Stimulated activated CD4-positive, alpha-beta T cell treated with anti-CD3 and anti-CD28 coated beads, Interleukin-12 subunit alpha, Interleukin-12 subunit beta, amount 100 ng/mL, for 4 hours (primary cell): ENCODE data around the gene SGSH.

Experiments
- DNase-seq: peaks from one replicate; pipeline ENCODE4 v3.0.0-alpha.2; 2020

Gene SGSH

DNA sequence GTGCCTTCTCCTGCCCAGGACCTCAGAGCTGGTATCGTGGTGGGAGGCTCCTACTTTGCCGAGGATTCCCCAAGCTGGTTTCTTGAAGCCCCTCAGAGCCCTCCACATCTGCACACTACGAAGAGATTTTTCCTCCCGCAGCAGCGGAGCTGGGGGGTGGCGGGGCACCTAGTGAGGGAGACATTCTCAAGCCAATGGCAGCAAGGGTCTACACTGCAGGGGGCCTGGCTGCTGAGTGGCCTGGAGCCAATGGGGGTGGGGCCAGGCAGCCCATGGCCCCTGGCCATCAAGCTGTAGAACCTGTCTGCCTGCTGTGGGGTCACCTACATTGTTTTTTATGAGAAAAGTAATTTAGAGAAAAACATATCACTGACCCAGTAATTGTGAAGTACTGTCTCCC is 5.1 kb upstream of the SGSH start:
- DNase-seq = no peak

DNA sequence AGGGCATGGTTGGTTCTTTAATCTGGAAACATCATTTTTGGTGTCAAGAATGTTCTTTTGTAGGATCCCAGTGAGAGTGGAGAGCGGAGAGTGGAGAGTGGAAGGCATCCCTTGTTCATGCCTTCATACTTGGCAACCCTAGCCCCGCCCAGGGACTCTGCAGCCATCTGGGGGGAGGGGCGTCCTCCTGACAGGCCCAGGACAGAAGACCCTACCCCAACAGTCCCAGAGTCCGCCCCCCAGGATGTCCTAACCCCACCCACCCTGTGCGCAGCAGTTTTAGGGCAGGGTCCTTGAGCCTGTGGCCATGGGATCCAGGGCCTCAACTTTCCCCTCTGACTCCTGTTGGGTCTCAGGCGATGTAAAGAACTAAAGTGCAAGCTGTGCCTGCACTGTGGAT is 4.5 kb upstream of the SGSH start:
- no peak for DNase-seq

GRCh38 chr17:80223838-80224497 is 3.8 kb upstream of the SGSH start:
- no peak for DNase-seq

- DNase-seq = no peak
Observed at GRCh38 chr17:80223142-80223815, 3.1 kb upstream of the SGSH start.

DNA sequence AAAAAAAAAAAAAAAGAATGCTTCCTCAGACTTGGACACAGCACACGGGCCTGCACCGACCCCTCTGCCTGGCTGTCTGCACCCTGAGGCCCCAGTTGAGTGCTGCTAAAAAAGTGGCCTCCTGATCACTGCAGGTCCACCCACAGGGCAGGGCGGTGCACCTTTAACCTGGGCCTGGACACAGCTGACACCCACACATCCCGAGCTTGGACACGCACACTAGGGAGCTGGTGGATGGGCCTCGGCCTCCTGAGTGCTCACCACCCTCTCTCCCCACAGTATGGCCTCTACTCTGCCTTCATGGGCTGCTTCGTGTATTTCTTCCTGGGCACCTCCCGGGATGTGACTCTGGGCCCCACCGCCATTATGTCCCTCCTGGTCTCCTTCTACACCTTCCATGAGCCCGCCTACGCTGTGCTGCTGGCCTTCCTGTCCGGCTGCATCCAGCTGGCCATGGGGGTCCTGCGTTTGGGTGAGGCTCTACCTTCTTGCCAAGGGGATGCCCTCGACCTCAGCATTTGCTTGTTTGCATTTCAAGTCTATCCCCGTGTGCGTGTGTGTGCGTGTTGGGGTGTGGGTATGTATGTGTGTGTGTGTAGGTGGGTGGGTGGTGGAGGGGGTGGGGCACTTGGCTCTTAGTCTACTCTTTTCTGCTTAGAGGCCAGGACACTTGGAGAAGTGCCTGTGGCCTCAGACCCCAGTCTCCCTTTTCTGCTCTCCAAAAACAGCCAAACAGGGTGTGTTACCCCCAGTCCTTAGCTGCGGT is 2.4 kb upstream of the SGSH start:
- DNase-seq = no peak

DNA sequence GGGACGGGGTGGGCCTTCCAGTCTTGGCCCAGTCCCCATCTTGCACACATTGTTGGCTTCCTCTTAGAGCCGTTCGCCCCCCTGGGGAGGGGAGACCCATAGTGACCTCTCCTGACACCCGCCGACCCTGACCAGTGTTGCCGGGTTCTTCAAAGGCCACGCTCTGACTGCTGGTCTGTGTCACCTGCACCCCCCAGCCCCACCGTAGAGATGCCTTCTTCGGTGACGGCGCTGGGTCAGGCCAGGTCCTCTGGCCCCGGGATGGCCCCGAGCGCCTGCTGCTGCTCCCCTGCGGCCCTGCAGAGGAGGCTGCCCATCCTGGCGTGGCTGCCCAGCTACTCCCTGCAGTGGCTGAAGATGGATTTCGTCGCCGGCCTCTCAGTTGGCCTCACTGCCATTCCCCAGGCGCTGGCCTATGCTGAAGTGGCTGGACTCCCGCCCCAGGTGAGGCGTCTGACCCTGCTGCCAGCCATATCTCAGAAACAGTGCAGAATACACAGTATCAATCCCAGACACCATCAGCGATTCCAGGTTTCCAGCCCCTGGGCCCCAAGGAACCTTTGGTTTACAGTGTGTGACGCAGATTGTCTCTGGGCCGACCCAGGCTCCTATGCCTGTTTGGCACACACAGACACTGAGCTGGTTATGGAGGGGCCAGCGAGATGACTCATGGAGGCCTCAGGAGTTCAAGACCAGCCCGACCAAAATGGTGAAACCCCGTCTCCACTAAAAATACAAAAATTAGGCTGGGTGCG is 1.4 kb upstream of the SGSH start:
- no peak for DNase-seq

- DNase-seq = peak; percentile 25
Observed at GRCh38 chr17:80220736-80221215, 643 bp upstream of the SGSH start.

- no peak for DNase-seq
Observed at GRCh38 chr17:80219763-80220053, 425 bp downstream of the SGSH start.

- DNase-seq = peak; percentile 88
Observed at GRCh38 chr17:80219013-80219762, 945 bp downstream of the SGSH start.

- DNase-seq = no peak
Observed at GRCh38 chr17:80218391-80218790, 1.7 kb downstream of the SGSH start.

DNA sequence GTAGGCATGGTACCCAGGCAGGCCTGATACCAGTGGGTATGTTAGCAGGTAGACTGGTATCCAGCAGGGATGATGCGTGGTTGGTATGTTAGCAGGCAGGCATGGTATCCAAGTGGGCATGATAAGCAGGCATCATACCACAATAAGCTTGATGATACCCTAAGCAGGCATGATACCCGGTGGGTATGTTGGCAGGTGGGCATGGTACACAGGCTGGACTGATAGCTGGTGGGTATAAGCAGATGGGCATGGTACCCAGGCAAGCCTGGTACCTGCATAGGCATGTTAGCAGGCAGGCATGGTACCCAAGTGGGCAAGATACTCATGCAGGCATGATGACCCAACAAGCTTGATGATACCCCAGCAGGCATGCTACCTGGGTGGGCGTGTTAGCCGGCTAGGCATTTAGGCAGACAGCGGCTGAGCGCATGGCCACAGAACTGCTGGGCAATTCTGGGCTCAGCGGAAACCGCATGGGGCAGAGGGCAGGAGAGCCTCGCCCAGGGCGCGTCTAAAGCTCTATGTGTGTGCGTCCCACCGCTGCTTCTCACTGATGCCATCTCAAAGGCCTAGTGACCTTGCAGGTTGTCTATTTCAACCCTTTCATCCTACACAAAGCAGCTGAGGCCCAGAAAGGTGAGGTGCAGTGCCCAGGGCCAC is 2.3 kb downstream of the SGSH start:
- no peak for DNase-seq

DNA sequence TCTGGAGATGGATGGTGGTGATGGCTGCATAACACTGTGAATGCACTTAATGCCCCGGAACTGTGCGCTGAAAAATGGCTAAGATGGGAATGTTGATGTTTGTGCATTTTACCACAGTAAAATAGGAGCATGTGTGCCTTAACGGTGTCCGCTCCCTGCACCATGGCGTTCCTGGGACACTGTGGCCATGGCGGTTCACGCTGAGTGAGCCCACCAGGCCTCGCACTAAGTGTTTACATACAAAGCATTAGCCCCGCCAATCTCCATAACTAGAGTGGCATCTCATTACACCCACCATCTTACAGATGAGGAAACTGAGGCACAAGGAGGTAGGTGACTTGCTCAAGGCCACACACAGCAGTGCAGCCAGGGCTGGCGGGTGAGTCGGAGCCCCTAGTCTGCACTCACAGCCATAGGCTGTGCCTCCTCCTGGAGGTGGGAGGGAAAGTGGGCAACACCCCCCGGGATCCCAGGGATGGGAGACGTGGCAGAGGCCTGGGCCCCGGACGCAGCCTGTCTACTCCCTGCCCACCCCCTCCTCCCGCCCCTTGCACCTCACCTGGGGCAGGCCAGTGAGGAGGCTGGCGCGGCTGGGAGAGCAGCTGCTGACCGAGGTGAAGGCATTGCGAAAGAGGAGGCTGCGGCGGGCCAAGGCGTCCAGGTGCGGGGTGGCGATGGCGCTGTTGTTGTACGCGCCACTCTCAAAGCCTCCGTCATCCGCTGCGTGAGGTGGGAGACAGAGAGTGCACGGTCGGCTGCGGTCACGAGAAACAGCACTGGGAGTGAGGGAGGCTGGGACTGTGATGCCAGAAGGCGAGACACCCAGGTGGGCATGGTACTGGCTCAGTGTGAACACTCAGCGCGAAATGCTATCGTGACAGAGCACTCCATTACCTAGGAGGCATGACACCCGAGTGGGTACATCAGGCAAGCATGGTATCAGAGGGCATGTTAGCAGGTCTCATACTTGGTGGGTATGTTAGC is 3.4 kb downstream of the SGSH start:
- no peak for DNase-seq

- DNase-seq = no peak
Observed at GRCh38 chr17:80214878-80215210, 5.3 kb downstream of the SGSH start.

DNA sequence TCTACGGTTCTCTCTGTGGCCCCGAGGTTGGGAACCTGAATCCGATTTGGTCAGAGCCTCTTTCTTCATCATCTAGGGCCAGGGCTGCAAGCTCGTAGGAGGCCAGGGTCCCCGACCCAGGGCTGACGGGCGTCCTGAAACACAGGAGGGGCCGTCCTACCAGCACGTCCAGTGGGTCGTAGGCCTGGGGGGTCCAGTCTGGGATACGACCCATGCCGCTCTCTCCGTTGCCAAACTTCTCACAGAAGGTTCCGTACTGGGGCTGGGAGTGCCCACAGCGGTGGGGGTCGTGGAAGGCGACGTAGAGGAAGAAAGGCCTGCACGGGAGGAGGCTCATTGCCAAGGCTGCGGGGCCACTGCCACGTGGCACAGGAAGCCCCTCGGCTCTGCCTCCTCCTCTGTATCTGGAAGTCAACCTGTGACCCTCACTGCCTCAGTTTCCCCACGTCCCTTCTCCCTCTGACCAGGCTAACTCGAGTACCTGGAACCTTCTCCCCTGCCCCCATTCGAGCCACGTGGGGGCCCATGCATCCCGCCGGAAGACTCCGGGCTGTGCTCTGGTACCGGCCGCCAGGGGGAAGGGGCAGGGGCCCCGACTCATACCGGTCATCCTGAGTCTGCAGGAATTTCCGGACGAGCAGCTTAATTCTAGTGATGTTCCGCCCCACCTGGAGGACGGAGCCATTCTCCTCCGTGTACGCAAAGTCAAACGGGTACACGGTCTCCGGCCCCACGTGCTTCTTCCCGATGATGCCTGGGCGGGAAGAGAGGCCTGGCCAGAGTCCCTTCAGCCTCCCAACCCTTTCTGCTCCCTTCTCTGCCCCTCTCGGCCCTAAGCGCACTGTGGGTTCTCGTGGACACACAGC is 5.9 kb downstream of the SGSH start:
- no peak for DNase-seq

DNA sequence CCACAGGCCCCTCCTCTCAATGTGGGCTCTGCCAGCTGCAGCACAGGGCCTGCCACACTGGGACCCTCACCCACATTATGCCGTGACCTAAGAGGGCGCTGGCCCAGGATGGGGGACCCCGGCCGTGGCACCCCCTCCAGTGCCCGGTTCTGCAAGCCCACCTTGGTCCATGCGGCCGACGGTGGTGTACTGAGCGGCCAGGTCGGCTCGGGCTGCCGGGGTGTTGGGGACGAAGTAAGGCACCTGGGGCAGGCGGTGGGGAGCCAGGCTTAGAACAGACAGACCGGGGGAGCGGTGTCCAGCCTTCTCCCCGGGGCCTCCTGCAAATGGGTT is 6.5 kb downstream of the SGSH start:
- DNase-seq = no peak

GRCh38 chr17:80212962-80213642 is 7.0 kb downstream of the SGSH start:
- DNase-seq = no peak

- DNase-seq = no peak
Observed at GRCh38 chr17:80212511-80212910, 7.6 kb downstream of the SGSH start.

- no peak for DNase-seq
Observed at GRCh38 chr17:80212109-80212508, 8.0 kb downstream of the SGSH start.

GRCh38 chr17:80210348-80211108 is 9.6 kb downstream of the SGSH start:
- no peak for DNase-seq
